Ascending aorta (tissue), 2 donors: Measurements from ENCODE around the gene SLC25A25. TPM values are rescaled to one million over a fixed set of nuclear protein-coding genes. Genes with fewer than 3 reads are reported as not detected.

Source experiments
- DNase-seq, 2 donors: peaks; one replicate each; pipeline ENCODE4 v3.0.0-alpha.2; 2019; ENCODE audit warnings: low spot score in 2 of 2
- H3K27ac ChIP-seq, 2 donors: fragments of 200-600 bp; sonication (generic); one replicate each; pipeline ENCODE4 v1.5.1; 2016 to 2017; ENCODE audit warnings: mild to moderate bottlenecking in 1 of 2
- H3K27me3 ChIP-seq: fragments of 200-600 bp; sonication (generic); one replicate; pipeline ENCODE4 v1.5.1; 2017
- H3K36me3 ChIP-seq, 2 donors: fragments of 200-600 bp; sonication (generic); one replicate each; pipeline ENCODE4 v1.5.1; 2016
- H3K4me1 ChIP-seq, 2 donors: fragments of 200-600 bp; sonication (generic); one replicate each; pipeline ENCODE4 v1.5.1; 2016 to 2017; ENCODE audit warnings: mild to moderate bottlenecking in 1 of 2
- H3K4me3 ChIP-seq, 2 donors: fragments of 200-600 bp; sonication (generic); one replicate each; pipeline ENCODE4 v1.5.1; 2016 to 2017; ENCODE audit warnings: mild to moderate bottlenecking in 1 of 2
- H3K9me3 ChIP-seq, 2 donors: fragments of 200-600 bp; sonication (generic); one replicate each; pipeline ENCODE4 v1.5.1; 2016
- CTCF ChIP-seq, 3 experiments: fragments of 200-600 bp in 2 of 3; fragments of 450-650 bp in 1 of 3; sonication (generic) in 2 of 3; IDR thresholded peaks; one replicate each; pipeline ENCODE4 v1.5.1; 2016 to 2019; ENCODE audit warnings: antibody characterized with exemption in 3 of 3, mild to moderate bottlenecking in 1 of 3, moderate library complexity in 1 of 3
- intact Hi-C: fragments of 100-400 bp; cut with DNase I; formaldehyde crosslinking; loops from one replicate; pipeline ENCODE4 v1.15.1; 2023
- total RNA-seq: library from RNA; depleted of rRNA; stranded (reverse); fragments of >200 nt; gene quantifications from one replicate; pipeline ENCODE4 v1.1.0, GENCODE V29; 2016

Gene SLC25A25
- total RNA-seq, 1 donor from 2014 or later, result 27.4 TPM

GRCh38 chr9:128089299-128089698, 21.3 kb downstream of the SLC25A25 start:
- H3K27ac ChIP-seq, result no peak overlapping the region
- no peaks in the 10 kb centered on the region for H3K9me3 ChIP-seq
- peaks cover 10 to 33% of the 10 kb centered on the region in 2 donors for H3K4me1 ChIP-seq
- intact Hi-C loops, result no loop called here
- DNase-seq, result no peak
- TF ChIP-seq CTCF (IDR thresholded peaks at IDR 0.05), result no peak
- no peak overlapping the region for H3K4me3 ChIP-seq
- no peaks in the 10 kb centered on the region for H3K27me3 ChIP-seq
- no peaks in the 10 kb centered on the region for H3K36me3 ChIP-seq

DNA sequence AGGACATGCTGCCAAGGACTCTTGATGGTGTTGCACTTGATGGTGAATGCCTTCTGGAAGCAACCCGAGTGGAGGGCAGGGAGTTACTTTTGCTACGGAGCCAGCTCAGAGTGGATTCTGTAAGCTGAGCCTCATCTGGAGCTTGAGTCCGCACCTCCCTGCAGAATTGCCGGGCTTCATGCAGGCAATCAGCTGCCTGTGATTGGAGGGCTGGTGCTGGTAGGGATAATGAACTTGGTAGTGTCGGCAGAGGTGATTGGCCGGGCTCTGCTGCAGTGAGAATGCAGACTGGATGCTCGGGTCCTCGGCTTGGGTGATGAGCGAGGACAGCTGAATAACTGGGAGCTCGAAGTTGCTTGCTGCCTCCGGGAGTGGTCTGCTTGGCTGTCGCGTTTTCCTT, 23.1 kb downstream of the SLC25A25 start:
- peak in 1 of 2 donors; percentile 87 for DNase-seq
- Histone ChIP-seq H3K4me1 (peaks cover 17 to 44% of the 10 kb centered on the region in 2 donors), H3K27ac (peak overlapping the region in 1 of 2 donors; percentile 14), H3K9me3 (no peaks in the 10 kb centered on the region), H3K4me3 (peak overlapping the region in 1 of 2 donors; percentile 40), H3K27me3 (no peaks in the 10 kb centered on the region), H3K36me3 (no peaks in the 10 kb centered on the region)
- no peak for TF ChIP-seq CTCF (IDR thresholded peaks at IDR 0.05)
- intact Hi-C loops, result no loop called here

DNA sequence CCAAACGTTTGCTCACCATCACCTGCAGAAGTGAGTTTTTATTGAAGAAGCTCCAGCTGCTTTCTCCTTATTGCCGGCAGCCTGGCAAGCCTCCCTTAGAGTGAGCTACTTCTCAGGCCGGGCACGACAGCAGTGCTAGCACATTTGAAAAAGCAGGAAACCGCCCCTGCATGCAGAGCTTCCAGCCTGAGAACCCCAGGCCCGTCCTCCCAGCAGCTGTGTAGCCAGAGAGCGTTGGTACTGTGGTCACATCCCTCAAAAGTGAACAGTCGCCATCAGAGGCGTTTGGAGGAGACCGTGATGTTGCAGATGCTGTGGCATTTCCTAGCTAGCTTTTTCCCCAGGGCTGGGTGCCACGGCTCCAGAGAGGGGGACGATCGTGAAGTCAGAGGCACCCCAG, 23.5 kb downstream of the SLC25A25 start:
- Histone ChIP-seq H3K4me1 (peaks cover 17 to 44% of the 10 kb centered on the region in 2 donors), H3K27ac (peak overlapping the region; percentile 90 to 91), H3K36me3 (no peaks in the 10 kb centered on the region), H3K27me3 (no peaks in the 10 kb centered on the region), H3K9me3 (no peaks in the 10 kb centered on the region), H3K4me3 (peak overlapping the region in 1 of 2 donors; percentile 40)
- intact Hi-C loops, result no loop called here
- DNase-seq, result no peak
- TF ChIP-seq CTCF (IDR thresholded peaks at IDR 0.05), result no peak

DNA sequence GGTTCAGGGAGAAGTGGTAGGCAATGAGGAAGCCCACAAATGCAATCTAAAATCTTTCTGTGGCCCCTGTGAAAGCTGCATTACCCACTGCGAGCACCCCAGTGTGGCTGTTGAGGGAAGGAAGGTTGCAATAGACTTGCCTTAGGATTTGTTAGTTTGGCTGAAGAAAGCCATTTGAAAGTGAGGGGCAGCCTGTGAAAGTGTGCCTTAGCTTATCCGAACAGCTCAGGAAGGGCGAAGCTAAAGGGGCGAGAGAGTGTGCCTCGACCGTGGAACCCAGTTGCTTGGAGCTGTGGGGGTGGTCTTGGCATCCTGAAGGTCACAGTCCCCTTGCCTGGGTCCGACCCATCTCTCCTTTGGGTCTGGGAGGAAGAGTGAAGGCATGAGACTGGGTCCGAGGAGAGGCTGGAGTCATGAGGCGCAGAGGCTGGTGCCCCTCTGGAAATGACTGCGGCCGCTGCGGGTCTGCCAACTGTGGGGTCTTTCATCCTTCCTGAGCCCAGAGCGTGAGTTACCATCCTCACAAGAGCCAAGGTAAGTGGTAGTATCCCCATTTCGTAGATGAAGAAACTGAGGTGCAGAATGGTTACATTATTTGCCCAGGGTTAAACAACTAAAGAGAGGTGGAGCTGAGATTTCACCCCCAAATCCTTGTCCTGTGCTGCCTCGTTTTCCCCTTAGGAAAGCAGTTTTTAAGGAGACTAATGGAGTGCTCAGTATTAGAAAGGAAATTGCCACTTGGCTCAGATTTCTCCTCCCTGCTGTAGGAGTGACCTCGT, 24.4 kb downstream of the SLC25A25 start:
- H3K9me3 ChIP-seq, result no peaks in the 10 kb centered on the region
- H3K27ac ChIP-seq, result peak overlapping the region; percentile 90 to 91
- H3K4me3 ChIP-seq, result no peak overlapping the region
- TF ChIP-seq CTCF (IDR thresholded peaks at IDR 0.05), result no peak
- H3K27me3 ChIP-seq, result no peaks in the 10 kb centered on the region
- no peak for DNase-seq
- intact Hi-C loops, result no loop called here
- H3K4me1 ChIP-seq, result peaks cover 17 to 48% of the 10 kb centered on the region in 2 donors
- H3K36me3 ChIP-seq, result no peaks in the 10 kb centered on the region

DNA sequence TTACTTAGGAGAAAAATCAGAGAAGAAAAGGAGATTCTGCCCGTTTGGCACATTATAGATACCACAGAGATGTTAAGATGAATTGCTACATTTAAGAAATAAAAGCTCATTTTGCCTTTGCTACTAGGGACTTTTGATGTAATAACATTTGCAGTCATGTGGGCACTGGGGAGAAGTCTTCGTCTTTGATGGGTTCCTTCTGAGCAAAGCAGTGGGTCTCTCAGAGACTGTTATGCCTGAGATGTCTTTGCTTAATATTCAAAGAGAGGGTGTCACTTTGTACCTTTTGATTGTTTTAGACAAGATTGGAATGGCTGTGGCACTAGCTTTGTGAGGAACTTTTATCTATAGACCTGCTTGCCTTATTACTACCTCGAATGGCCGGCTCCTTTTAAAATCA, 25.0 kb downstream of the SLC25A25 start:
- Histone ChIP-seq H3K36me3 (no peaks in the 10 kb centered on the region), H3K27ac (peak overlapping the region; percentile 90 to 91), H3K4me3 (no peak overlapping the region), H3K27me3 (no peaks in the 10 kb centered on the region), H3K4me1 (peaks cover 23 to 54% of the 10 kb centered on the region in 2 donors), H3K9me3 (no peaks in the 10 kb centered on the region)
- intact Hi-C loops, result no loop called here
- no peak for TF ChIP-seq CTCF (IDR thresholded peaks at IDR 0.05)
- DNase-seq, result no peak
